NCI-H1092 treated with DMSO at 0.1 percent for 48 hours (cell line): Measurements from ENCODE around the gene NYNRIN.
"Not testable (repeated sequence)": the region's sequence is repeated elsewhere in the genome, so short reads cannot be mapped to it uniquely, and the experiment has no call there.

ENCODE experiments used
- DNase-seq: peaks from one replicate; lab custom pipeline; 2025; lab: John Stamatoyannopoulos, UW

Gene NYNRIN

GRCh38 chr14:24398653-24399446, at the start of gene NYNRIN:
NYNRIN (plus strand) TSS chr14:24399003; CDS start chr14:24399247, 244 bp downstream.
- DNase-seq, result peak; percentile 33

- DNase-seq, result no peak
Observed at GRCh38 chr14:24349742-24350141, 49.1 kb upstream of the NYNRIN start.

- DNase-seq, result no peak
Observed at GRCh38 chr14:24351517-24351916, 47.3 kb upstream of the NYNRIN start.

GRCh38 chr14:24353559-24354481, 45.0 kb upstream of the NYNRIN start:
- no peak for DNase-seq

GRCh38 chr14:24354482-24354825, 44.3 kb upstream of the NYNRIN start:
- DNase-seq, result not testable (repeated sequence)

GRCh38 chr14:24355009-24355408, 43.8 kb upstream of the NYNRIN start:
- DNase-seq, result no peak

GRCh38 chr14:24356208-24356607, 42.6 kb upstream of the NYNRIN start:
- DNase-seq, result no peak

GRCh38 chr14:24360281-24360680, 38.5 kb upstream of the NYNRIN start:
- no peak for DNase-seq

GRCh38 chr14:24361326-24361725, 37.5 kb upstream of the NYNRIN start:
- DNase-seq, result no peak

GRCh38 chr14:24362241-24362960, 36.4 kb upstream of the NYNRIN start:
- no peak for DNase-seq

- no peak for DNase-seq
Observed at GRCh38 chr14:24363401-24363800, 35.4 kb upstream of the NYNRIN start.

GRCh38 chr14:24364841-24365240, 34.0 kb upstream of the NYNRIN start:
- no peak for DNase-seq

GRCh38 chr14:24365600-24366412, 33.0 kb upstream of the NYNRIN start:
- DNase-seq, result peak; percentile 88

- no peak for DNase-seq
Observed at GRCh38 chr14:24366413-24366720, 32.4 kb upstream of the NYNRIN start.

GRCh38 chr14:24366721-24367513, 31.9 kb upstream of the NYNRIN start:
- peak; percentile 97 for DNase-seq

- peak; percentile 91 for DNase-seq
Observed at GRCh38 chr14:24367514-24368211, 31.1 kb upstream of the NYNRIN start, which contains the start of gene NFATC4. NFATC4 (plus strand) TSS chr14:24368184; CDS start chr14:24368341, 157 bp downstream.

GRCh38 chr14:24368212-24368561, 30.6 kb upstream of the NYNRIN start:
- DNase-seq, result no peak

- peak; percentile 79 for DNase-seq
Observed at GRCh38 chr14:24368562-24369252, 30.1 kb upstream of the NYNRIN start.

GRCh38 chr14:24369463-24369862, 29.3 kb upstream of the NYNRIN start:
- DNase-seq, result no peak
